GM12878 (cell line): Measurements from ENCODE around the gene NID1. TPM values are rescaled to one million over a fixed set of nuclear protein-coding genes. Genes with fewer than 3 reads are reported as not detected.

Experiments used
- ATAC-seq: fragments of 200-7000 bp; cut with Tn5 transposase; 3 replicates; pipeline ENCODE4 v1.9.1; 2020; ENCODE audit warnings: mild to moderate bottlenecking, moderate library complexity
- BruUV-seq: library from RNA; stranded (reverse); fragments of 400-500 nt; replicated peaks from 2 replicates; lab custom pipeline; 2021; lab: Mats Ljungman, UMichigan
- CTCF ChIA-PET: fragments of 300-600 bp; sonication (Branson Sonifier 250); formaldehyde crosslinking; extraction: SDS; loops from one replicate; lab custom pipeline; 2021; ENCODE audit warnings: inconsistent platforms; lab: Yijun Ruan, JAX
- POLR2A ChIA-PET: fragments of 350-600 bp; formaldehyde crosslinking; extraction: SDS; loops from one replicate; lab custom pipeline; 2021; ENCODE audit warnings: inconsistent platforms; lab: Charles Lee
- RAD21 ChIA-PET: fragments of 300-600 bp; sonication (Branson Sonifier 250); formaldehyde crosslinking; loops from one replicate; lab custom pipeline; 2023; ENCODE audit warnings: antibody characterized with exemption; ENCODE audit not compliant: unreplicated experiment; lab: Charles Lee
- SMC1A ChIA-PET: fragments of 300-600 bp; sonication (Branson Sonifier 250); formaldehyde crosslinking; loops from one replicate; lab custom pipeline; 2023; ENCODE audit not compliant: unreplicated experiment, uncharacterized antibody; lab: Charles Lee
- DNase-seq: peaks from one replicate; pipeline ENCODE4 v3.0.0-alpha.2; 2011; ENCODE audit warnings: low read depth, low spot score
- FAIRE-seq: peaks from 3 replicates; lab custom pipeline; 2011; peaks lifted over from hg19 to GRCh38; lab: Jason Lieb, UNC
- H2AFZ ChIP-seq: 2 replicates; pipeline ENCODE4 v1.6.0; 2011; ENCODE audit warnings: low read depth, low read length, control low read depth; ENCODE audit not compliant: control insufficient read depth
- H3K27ac ChIP-seq: 2 replicates; pipeline ENCODE4 v1.5.1; 2011; ENCODE audit warnings: control low read depth; ENCODE audit not compliant: control insufficient read depth, insufficient read depth
- H3K27me3 ChIP-seq, 2 experiments: replicated peaks in 1 of 2; 2 replicates each; pipeline versions ENCODE4 v1.6.0 to v1.6.1; 2011; ENCODE audit warnings: low read length in 1 of 2; ENCODE audit not compliant: control insufficient read depth in 2 of 2, insufficient read depth in 2 of 2
- H3K36me3 ChIP-seq, 2 experiments: 2 replicates each; pipeline ENCODE4 v1.5.1; 2011; ENCODE audit warnings: low read length in 1 of 2; ENCODE audit not compliant: control insufficient read depth in 2 of 2, insufficient read depth in 2 of 2
- H3K4me1 ChIP-seq: 2 replicates; pipeline ENCODE4 v1.6.1; 2011; ENCODE audit warnings: mild to moderate bottlenecking, low read length, moderate library complexity, mixed read lengths; ENCODE audit not compliant: control insufficient read depth, insufficient read depth
- H3K4me2 ChIP-seq: 2 replicates; pipeline ENCODE4 v1.6.0; 2011; ENCODE audit warnings: control low read depth; ENCODE audit not compliant: control insufficient read depth, insufficient read depth
- H3K4me3 ChIP-seq: fragments of 200-600 bp; sonication (generic); 2 replicates; pipeline ENCODE4 v1.5.1; 2016
- H3K79me2 ChIP-seq: 2 replicates; pipeline ENCODE4 v1.6.0; 2011; ENCODE audit warnings: low read length; ENCODE audit not compliant: control insufficient read depth, insufficient read depth
- H3K9ac ChIP-seq: 2 replicates; pipeline ENCODE4 v1.8.0; 2011; ENCODE audit warnings: low read length, control low read depth, mixed read lengths; ENCODE audit not compliant: control insufficient read depth, insufficient read depth
- H3K9me3 ChIP-seq: replicated peaks from 3 replicates; pipeline ENCODE4 v1.5.1; 2011; ENCODE audit warnings: mild to moderate bottlenecking, low read length; ENCODE audit not compliant: control insufficient read depth, insufficient read depth
- H4K20me1 ChIP-seq: 2 replicates; pipeline ENCODE4 v1.6.0; 2011; ENCODE audit not compliant: control insufficient read depth, insufficient read depth
- BMI1 ChIP-seq: fragments of 450-650 bp; IDR thresholded peaks from 2 replicates; pipeline ENCODE4 v1.6.1; 2016; ENCODE audit warnings: mild to moderate bottlenecking, moderate library complexity, borderline replicate concordance
- CREB1 ChIP-seq: IDR thresholded peaks from 2 replicates; pipeline ENCODE4 v1.6.1; 2012; ENCODE audit warnings: low read depth, mild to moderate bottlenecking, inconsistent platforms
- EGR1 ChIP-seq, 2 experiments: IDR thresholded peaks; 1 replicate in 1 of 2; 2 replicates in 1 of 2; pipeline ENCODE4 v1.6.1; 2011 to 2012; ENCODE audit warnings: low read depth in 2 of 2, low read length in 2 of 2, borderline replicate concordance in 1 of 2, mild to moderate bottlenecking in 1 of 2, moderate library complexity in 1 of 2
- MEF2B ChIP-seq: fragments of 450-650 bp; IDR thresholded peaks from 2 replicates; pipeline ENCODE4 v1.6.1; 2018; ENCODE audit warnings: mild to moderate bottlenecking, moderate library complexity; ENCODE audit not compliant: partially characterized antibody, poor library complexity, severe bottlenecking
- POU2F2 ChIP-seq: IDR thresholded peaks from 3 replicates; pipeline ENCODE4 v1.6.1; 2011; ENCODE audit warnings: low read depth, mild to moderate bottlenecking, low read length, borderline replicate concordance
- RFX5 ChIP-seq: IDR thresholded peaks from 2 replicates; pipeline ENCODE4 v1.6.1; 2011; ENCODE audit warnings: low read depth, low read length, improper control_type of control experiment
- SMC3 ChIP-seq: IDR thresholded peaks from 2 replicates; pipeline ENCODE4 v1.6.1; 2011; ENCODE audit warnings: low read length, improper control_type of control experiment, borderline replicate concordance
- YY1 ChIP-seq: IDR thresholded peaks from 2 replicates; pipeline ENCODE4 v1.6.1; 2011; ENCODE audit warnings: low read depth, mild to moderate bottlenecking, low read length
- ZBTB4 ChIP-seq: fragments of 450-650 bp; formaldehyde crosslinking; IDR thresholded peaks from 2 replicates; pipeline ENCODE4 v1.4.0; 2022; ENCODE audit warnings: mild to moderate bottlenecking, moderate library complexity
- ZBTB40 ChIP-seq: fragments of 450-650 bp; IDR thresholded peaks from 2 replicates; pipeline ENCODE4 v1.6.1; 2016; ENCODE audit warnings: mild to moderate bottlenecking, moderate library complexity, borderline replicate concordance
- ZNF622 ChIP-seq: fragments of 450-650 bp; IDR thresholded peaks from 2 replicates; pipeline ENCODE4 v1.6.1; 2017; ENCODE audit warnings: mild to moderate bottlenecking, inconsistent platforms
- WGBS: methylation state at CpG from one replicate; pipeline ENCODE4 v1.1.6; 2016; ENCODE audit warnings: low lambda C conversion rate; ENCODE audit not compliant: insufficient replicate concordance, insufficient coverage; ENCODE audit errors: missing lambda C conversion rate; 5-methylcytosine and 5-hydroxymethylcytosine counted together
- in situ Hi-C: fragments of 300-500 bp; cut with MboI; formaldehyde crosslinking; loops from 9 replicates; pipeline ENCODE4 v1.14.3; 2018; ENCODE audit warnings: mixed read lengths
- intact Hi-C: fragments of 100-400 bp; cut with micrococcal nuclease; formaldehyde crosslinking; loops from one replicate; pipeline ENCODE4 v1.14.2; 2022; ENCODE audit not compliant: unreplicated experiment
- polyA plus RNA-seq, 11 experiments: library from polyadenylated mRNA; depleted of rRNA in 4 of 11; unstranded in 6 of 11; stranded (reverse) in 5 of 11; fragments of >200 nt; fragmentation: Nextera tagmentation in 4 of 11; fragmentation: Illumina TruSeq in 1 of 11; extraction: Ambion mirVana in 4 of 11; extraction: Trizol in 1 of 11; gene quantifications; 1 replicate in 1 of 11; 2 replicates in 10 of 11; pipeline versions ENCODE4 v1.2.1 to v1.2.3, GENCODE V29; 2011 to 2016; ENCODE audit warnings: inconsistent platforms in 2 of 11, missing spikeins in 2 of 11, low read depth in 1 of 11
- total RNA-seq, 4 experiments: library from RNA; depleted of rRNA in 3 of 4; stranded (reverse); fragments of >200 nt in 3 of 4; fragmentation: Illumina TruSeq in 1 of 4; extraction: Trizol in 1 of 4; gene quantifications; 2 replicates each; pipeline versions ENCODE4 v1.2.1 to v1.2.3, GENCODE V29; 2013 to 2021

NID1 gene
- total and polyA plus RNA-seq, 10 of the 15 experiments (the other 5 are each of a cell fraction or from before 2014, with no cell fraction given): 4.2 to 25.7 (median 11.3) TPM

GRCh38 chr1:236111527-236112331 lies 46.8 kb upstream of the NID1 start (continued):
- TF ChIP-seq ZBTB40 (no peak), CREB1 (no peak)
- TF ChIP-seq, all 136 proteins: peak for 0

- no peaks in the 10 kb centered on the region for H3K36me3 ChIP-seq
- no peaks in the 10 kb centered on the region for H3K27me3 ChIP-seq
- no peak overlapping the region for H3K4me3 ChIP-seq
- no peak for ATAC-seq
- SMC1A ChIA-PET: interaction anchor here (0.7 to 4.2 kb wide), 7 partner anchors 14 to 380 kb away, joined by 3 to 30 read pairs (median 4); no protein-coding TSS in a partner anchor
- H3K9ac ChIP-seq: no peak overlapping the region
- no peaks in the 10 kb centered on the region for H3K79me2 ChIP-seq
- H3K9me3 ChIP-seq: no peaks in the 10 kb centered on the region
- CTCF ChIA-PET: interaction anchor here (1.1 to 2.9 kb wide), 8 partner anchors 11 to 377 kb away, joined by 3 to 11 read pairs (median 4); no protein-coding TSS in a partner anchor
- no peak overlapping the region for H2AFZ ChIP-seq
- H4K20me1 ChIP-seq: no peaks in the 10 kb centered on the region
- FAIRE-seq: no peak
- BruUV-seq: no TSS peak
- H3K4me1 ChIP-seq: no peaks in the 10 kb centered on the region
- no peak overlapping the region for H3K4me2 ChIP-seq
- POLR2A ChIA-PET: no interaction called here
- RAD21 ChIA-PET: interaction anchor here (0.8 to 2.6 kb wide), 3 partner anchors 11 to 28 kb away, joined by 3 to 9 read pairs (median 5); no protein-coding TSS in a partner anchor
- H3K27ac ChIP-seq: no peak overlapping the region
- 75% methylated on average over 13 of the region's 13 CpGs for WGBS
- no peak for DNase-seq
- intact Hi-C loops (no loop called here), in situ Hi-C loops (loop anchor here (5.0 to 25.0 kb wide), 3 partner anchors 177 to 1027 kb away; partner anchors contain the start of gene ERO1B)
- TF ChIP-seq BMI1: no peak
- no peak for TF ChIP-seq YY1
- TF ChIP-seq ZBTB4 (CRISPR knock-in tag): no peak
- no peak for TF ChIP-seq RFX5
- no peak for TF ChIP-seq SMC3
- TF ChIP-seq EGR1 (IDR thresholded peaks at IDR 0.05; ENCODE audit: borderline replicate concordance in 1 of 2, low read depth in 2 of 2, low read length in 2 of 2): no peak
- no peak for TF ChIP-seq MEF2B
- no peak for TF ChIP-seq ZNF622
- TF ChIP-seq POU2F2: no peak
These were observed 45.2 kb upstream of the NID1 start for GRCh38 chr1:236110137-236110536.
